ENCODE data around the gene EFNB1.

Gene EFNB1

GRCh38 chrX:68833855-68834331 is 5.1 kb downstream of the EFNB1 start:
- no peak overlapping the region for H2AFZ ChIP-seq (ENCODE audit: low read depth, low read length)
- H3K79me2 ChIP-seq (ENCODE audit: insufficient read depth, low read length) = peaks cover 8% of the 10 kb centered on the region
- DNase-seq (no peak), ATAC-seq (ENCODE audit: insufficient read depth, low read depth) (no peak)
- no peak overlapping the region for H3K27ac ChIP-seq (ENCODE audit: low read length)
- peaks cover 26% of the 10 kb centered on the region for H3K4me1 ChIP-seq (ENCODE audit: insufficient read depth, low read length)
- H3K4me3 ChIP-seq (ENCODE audit: low read depth in 1 of 2, low read length in 2 of 2) = no peak overlapping the region
- no peaks in the 10 kb centered on the region for H3K27me3 ChIP-seq (ENCODE audit: insufficient read depth, low read length, poor library complexity)
- TF ChIP-seq CTCF (IDR thresholded peaks at IDR 0.05; ENCODE audit: borderline replicate concordance, extremely low read depth, low read length, poor library complexity, severe bottlenecking) = no peak
- TF ChIP-seq EZH2 (IDR thresholded peaks at IDR 0.05; ENCODE audit: borderline replicate concordance, low read depth, low read length, severe bottlenecking) = no peak
- H3K9me3 ChIP-seq (ENCODE audit: insufficient read depth, low read length, severe bottlenecking) = no peaks in the 10 kb centered on the region
- H3K4me2 ChIP-seq (ENCODE audit: insufficient read depth, low read length) = no peak overlapping the region
- H3K9ac ChIP-seq (ENCODE audit: low read depth, low read length) = no peak overlapping the region
- peaks cover 4% of the 10 kb centered on the region; the same call in 1 of the 2 replicates for H3K36me3 ChIP-seq (ENCODE audit: insufficient read depth, low read length)
- H4K20me1 ChIP-seq (ENCODE audit: insufficient read depth, low read length) = no peaks in the 10 kb centered on the region

GRCh38 chrX:68834371-68835103 is 5.7 kb downstream of the EFNB1 start:
- Histone ChIP-seq H2AFZ (ENCODE audit: low read depth, low read length) (no peak overlapping the region), H4K20me1 (ENCODE audit: insufficient read depth, low read length) (no peaks in the 10 kb centered on the region), H3K9ac (ENCODE audit: low read depth, low read length) (no peak overlapping the region), H3K79me2 (ENCODE audit: insufficient read depth, low read length) (peaks cover 3% of the 10 kb centered on the region), H3K4me2 (ENCODE audit: insufficient read depth, low read length) (no peak overlapping the region), H3K4me1 (ENCODE audit: insufficient read depth, low read length) (peaks cover 21% of the 10 kb centered on the region), H3K36me3 (ENCODE audit: insufficient read depth, low read length) (peaks cover 4% of the 10 kb centered on the region; the same call in 1 of the 2 replicates), H3K4me3 (ENCODE audit: low read depth in 1 of 2, low read length in 2 of 2) (no peak overlapping the region), H3K27ac (ENCODE audit: low read length) (no peak overlapping the region), H3K9me3 (ENCODE audit: insufficient read depth, low read length, severe bottlenecking) (no peaks in the 10 kb centered on the region), H3K27me3 (ENCODE audit: insufficient read depth, low read length, poor library complexity) (no peaks in the 10 kb centered on the region)
- TF ChIP-seq CTCF (IDR thresholded peaks at IDR 0.05; ENCODE audit: borderline replicate concordance, extremely low read depth, low read length, poor library complexity, severe bottlenecking) = no peak
- no peak for TF ChIP-seq EZH2 (IDR thresholded peaks at IDR 0.05; ENCODE audit: borderline replicate concordance, low read depth, low read length, severe bottlenecking)
- DNase-seq (no peak), ATAC-seq (ENCODE audit: insufficient read depth, low read depth) (no peak)

- no peak overlapping the region for H3K4me2 ChIP-seq (ENCODE audit: insufficient read depth, low read length)
- ATAC-seq (ENCODE audit: insufficient read depth, low read depth) (no peak), DNase-seq (no peak)
- no peaks in the 10 kb centered on the region for H3K27me3 ChIP-seq (ENCODE audit: insufficient read depth, low read length, poor library complexity)
- H3K9ac ChIP-seq (ENCODE audit: low read depth, low read length) = no peak overlapping the region
- no peak overlapping the region for H3K27ac ChIP-seq (ENCODE audit: low read length)
- H3K36me3 ChIP-seq (ENCODE audit: insufficient read depth, low read length) = peaks cover 10% of the 10 kb centered on the region; the same call in 1 of the 2 replicates
- no peaks in the 10 kb centered on the region for H3K9me3 ChIP-seq (ENCODE audit: insufficient read depth, low read length, severe bottlenecking)
- TF ChIP-seq EZH2 (IDR thresholded peaks at IDR 0.05; ENCODE audit: borderline replicate concordance, low read depth, low read length, severe bottlenecking) = no peak
- no peak for TF ChIP-seq CTCF (IDR thresholded peaks at IDR 0.05; ENCODE audit: borderline replicate concordance, extremely low read depth, low read length, poor library complexity, severe bottlenecking)
- H3K4me3 ChIP-seq (ENCODE audit: low read depth in 1 of 2, low read length in 2 of 2) = no peak overlapping the region
- peaks cover 16% of the 10 kb centered on the region for H3K4me1 ChIP-seq (ENCODE audit: insufficient read depth, low read length)
- no peak overlapping the region for H2AFZ ChIP-seq (ENCODE audit: low read depth, low read length)
- H3K79me2 ChIP-seq (ENCODE audit: insufficient read depth, low read length) = no peaks in the 10 kb centered on the region; the same call in 1 of the 2 replicates
- H4K20me1 ChIP-seq (ENCODE audit: insufficient read depth, low read length) = no peaks in the 10 kb centered on the region
Measured at GRCh38 chrX:68835104-68835442, 6.3 kb downstream of the EFNB1 start.
